ENCODE measurements around the gene SSTR3.

The SSTR3 gene

GRCh38 chr22:37225481-37225880 lies 13.2 kb upstream of the SSTR3 start:
- no peak for ATAC-seq
- no peaks in the 10 kb centered on the region for H3K27me3 Mint-ChIP-seq
- H3K36me3 Mint-ChIP-seq, result peaks cover 65% of the 10 kb centered on the region
- H3K27ac Mint-ChIP-seq, result peak overlapping the region; percentile 69
- peaks cover 8% of the 10 kb centered on the region for H3K9me3 Mint-ChIP-seq
- H3K4me3 Mint-ChIP-seq, result no peak overlapping the region
- peaks cover 92% of the 10 kb centered on the region for H3K4me1 Mint-ChIP-seq

- H3K4me3 Mint-ChIP-seq, result no peak overlapping the region
- H3K36me3 Mint-ChIP-seq, result peaks cover 64% of the 10 kb centered on the region
- peak overlapping the region; percentile 69 for H3K27ac Mint-ChIP-seq
- H3K4me1 Mint-ChIP-seq, result peaks cover 92% of the 10 kb centered on the region
- ATAC-seq, result no peak
- peaks cover 8% of the 10 kb centered on the region for H3K9me3 Mint-ChIP-seq
- no peaks in the 10 kb centered on the region for H3K27me3 Mint-ChIP-seq
Observed at GRCh38 chr22:37224757-37225420, 12.6 kb upstream of the SSTR3 start.

GRCh38 chr22:37223965-37224551 lies 11.8 kb upstream of the SSTR3 start:
- Mint-ChIP-seq H3K36me3 (peaks cover 59% of the 10 kb centered on the region), H3K4me3 (peak overlapping the region; percentile 35), H3K9me3 (peaks cover 8% of the 10 kb centered on the region), H3K27me3 (no peaks in the 10 kb centered on the region), H3K27ac (peak overlapping the region; percentile 69), H3K4me1 (peaks cover 92% of the 10 kb centered on the region)
- peak; percentile 77 for ATAC-seq

GRCh38 chr22:37222440-37222971 lies 10.2 kb upstream of the SSTR3 start:
- Mint-ChIP-seq H3K4me3 (peak overlapping the region; percentile 13), H3K27ac (peak overlapping the region; percentile 69), H3K36me3 (peaks cover 51% of the 10 kb centered on the region), H3K27me3 (no peaks in the 10 kb centered on the region), H3K4me1 (peaks cover 92% of the 10 kb centered on the region), H3K9me3 (peaks cover 8% of the 10 kb centered on the region)
- no peak for ATAC-seq

GRCh38 chr22:37221424-37222333 lies 9.4 kb upstream of the SSTR3 start:
- peaks cover 96% of the 10 kb centered on the region for H3K4me1 Mint-ChIP-seq
- no peaks in the 10 kb centered on the region for H3K27me3 Mint-ChIP-seq
- no peak overlapping the region for H3K4me3 Mint-ChIP-seq
- peaks cover 50% of the 10 kb centered on the region for H3K36me3 Mint-ChIP-seq
- peaks cover 8% of the 10 kb centered on the region for H3K9me3 Mint-ChIP-seq
- no peak for ATAC-seq
- H3K27ac Mint-ChIP-seq, result peak overlapping the region; percentile 69

- H3K36me3 Mint-ChIP-seq, result peaks cover 38% of the 10 kb centered on the region
- H3K27me3 Mint-ChIP-seq, result no peaks in the 10 kb centered on the region
- peaks cover 8% of the 10 kb centered on the region for H3K9me3 Mint-ChIP-seq
- H3K4me3 Mint-ChIP-seq, result peak overlapping the region; percentile 39
- peak overlapping the region; percentile 69 for H3K27ac Mint-ChIP-seq
- no peak for ATAC-seq
- H3K4me1 Mint-ChIP-seq, result peaks cover 93% of the 10 kb centered on the region
Observed at GRCh38 chr22:37220543-37220981, 8.3 kb upstream of the SSTR3 start.

GRCh38 chr22:37219533-37219932 lies 7.3 kb upstream of the SSTR3 start:
- no peak for ATAC-seq
- Mint-ChIP-seq H3K27me3 (no peaks in the 10 kb centered on the region), H3K4me1 (peaks cover 83% of the 10 kb centered on the region), H3K9me3 (peaks cover 8% of the 10 kb centered on the region), H3K27ac (peak overlapping the region; percentile 69), H3K36me3 (peaks cover 28% of the 10 kb centered on the region), H3K4me3 (peak overlapping the region; percentile 61)

GRCh38 chr22:37218771-37219411 lies 6.6 kb upstream of the SSTR3 start:
- peaks cover 22% of the 10 kb centered on the region for H3K36me3 Mint-ChIP-seq
- ATAC-seq, result peak; percentile 97
- H3K4me3 Mint-ChIP-seq, result peak overlapping the region; percentile 61
- peak overlapping the region; percentile 69 for H3K27ac Mint-ChIP-seq
- H3K4me1 Mint-ChIP-seq, result peaks cover 77% of the 10 kb centered on the region
- H3K9me3 Mint-ChIP-seq, result peaks cover 8% of the 10 kb centered on the region
- H3K27me3 Mint-ChIP-seq, result no peaks in the 10 kb centered on the region

GRCh38 chr22:37218399-37218770 lies 6.1 kb upstream of the SSTR3 start:
- Mint-ChIP-seq H3K27ac (peak overlapping the region; percentile 69), H3K9me3 (peaks cover 8% of the 10 kb centered on the region), H3K4me3 (peak overlapping the region; percentile 61), H3K36me3 (peaks cover 17% of the 10 kb centered on the region), H3K27me3 (no peaks in the 10 kb centered on the region), H3K4me1 (peaks cover 72% of the 10 kb centered on the region)
- ATAC-seq, result peak; percentile 46

GRCh38 chr22:37215890-37216289 lies 3.6 kb upstream of the SSTR3 start:
- H3K4me3 Mint-ChIP-seq, result no peak overlapping the region
- peaks cover 3% of the 10 kb centered on the region for H3K9me3 Mint-ChIP-seq
- peak overlapping the region; percentile 26 for H3K27ac Mint-ChIP-seq
- ATAC-seq, result no peak
- peaks cover 55% of the 10 kb centered on the region for H3K4me1 Mint-ChIP-seq
- no peaks in the 10 kb centered on the region for H3K27me3 Mint-ChIP-seq
- peaks cover 4% of the 10 kb centered on the region for H3K36me3 Mint-ChIP-seq

- no peak for ATAC-seq
- H3K36me3 Mint-ChIP-seq, result no peaks in the 10 kb centered on the region
- H3K27ac Mint-ChIP-seq, result peak overlapping the region; percentile 41
- H3K4me3 Mint-ChIP-seq, result no peak overlapping the region
- peaks cover 44% of the 10 kb centered on the region for H3K4me1 Mint-ChIP-seq
- no peaks in the 10 kb centered on the region for H3K9me3 Mint-ChIP-seq
- H3K27me3 Mint-ChIP-seq, result no peaks in the 10 kb centered on the region
Observed at GRCh38 chr22:37214731-37215030, 2.4 kb upstream of the SSTR3 start.

GRCh38 chr22:37213941-37214730 lies 1.9 kb upstream of the SSTR3 start:
- ATAC-seq, result no peak
- Mint-ChIP-seq H3K27me3 (no peaks in the 10 kb centered on the region), H3K4me1 (peaks cover 39% of the 10 kb centered on the region)

GRCh38 chr22:37213218-37213855 lies 1.1 kb upstream of the SSTR3 start:
- Mint-ChIP-seq H3K36me3 (no peaks in the 10 kb centered on the region), H3K27ac (peak overlapping the region; percentile 41), H3K27me3 (no peaks in the 10 kb centered on the region), H3K4me3 (no peak overlapping the region), H3K4me1 (peaks cover 37% of the 10 kb centered on the region), H3K9me3 (no peaks in the 10 kb centered on the region)
- ATAC-seq, result peak; percentile 21

More at GRCh38 chr22:37213941-37214730, 1.9 kb upstream of the SSTR3 start:
- Mint-ChIP-seq H3K9me3 (no peaks in the 10 kb centered on the region), H3K36me3 (no peaks in the 10 kb centered on the region), H3K27ac (peak overlapping the region; percentile 41), H3K4me3 (no peak overlapping the region)

GRCh38 chr22:37211866-37212173 lies 457 bp downstream of the SSTR3 start:
- no peak overlapping the region for H3K4me3 Mint-ChIP-seq
- no peaks in the 10 kb centered on the region for H3K36me3 Mint-ChIP-seq
- no peaks in the 10 kb centered on the region for H3K27me3 Mint-ChIP-seq
- no peaks in the 10 kb centered on the region for H3K9me3 Mint-ChIP-seq
- ATAC-seq, result no peak
- peaks cover 25% of the 10 kb centered on the region for H3K4me1 Mint-ChIP-seq
- H3K27ac Mint-ChIP-seq, result peak overlapping the region; percentile 38

Data from stimulated activated memory B cell treated with anti-CD40 and anti-IgM and Interleukin-4, amounts not matched to agents 10 μg/mL and 1 μg/mL and 100 μg/mL, for 72 hours (primary cell).